HTR-8/SVneo (cell line): ENCODE results near the gene CALHM6.
"Not testable (repeated sequence)": the region's sequence is repeated elsewhere in the genome, so short reads cannot be mapped to it uniquely, and the experiment has no call there.

Source experiments
- DNase-seq: peaks from one replicate; pipeline ENCODE4 v3.0.0; 2011; ENCODE audit warnings: low spot score, mixed read lengths; ENCODE audit not compliant: insufficient read length
- FAIRE-seq: peaks from 2 replicates; lab custom pipeline; 2011; peaks lifted over from hg19 to GRCh38; lab: Jason Lieb, UNC

CALHM6 gene

DNA sequence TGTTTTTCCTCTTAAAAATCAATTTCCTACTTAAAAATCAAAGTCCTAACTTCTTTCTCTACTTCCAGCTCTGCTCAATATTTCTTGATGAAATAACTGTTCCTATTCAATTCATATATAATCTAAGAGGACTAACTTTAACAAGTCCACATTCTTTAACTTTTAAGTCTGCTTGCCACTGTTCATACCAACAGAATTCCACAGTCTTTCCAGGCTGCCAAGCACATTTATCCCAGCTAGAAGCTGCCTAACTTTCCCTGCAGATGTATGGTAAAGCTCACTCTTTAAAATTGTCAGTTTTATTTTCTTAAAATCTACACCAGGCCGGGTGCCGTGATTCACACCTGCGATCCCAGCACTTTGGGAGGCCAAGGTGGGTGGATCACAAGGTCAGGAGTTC, 11.5 kb downstream of the CALHM6 start:
- no peak for FAIRE-seq

GRCh38 chr6:116475141-116475540, 14.0 kb downstream of the CALHM6 start:
- no peak for FAIRE-seq
- DNase-seq = no peak

More for the DNA sequence above, 11.5 kb downstream of the CALHM6 start:
- no peak for DNase-seq

GRCh38 chr6:116476002-116476678, 15.0 kb downstream of the CALHM6 start:
- DNase-seq (no peak), FAIRE-seq (no peak)

DNA sequence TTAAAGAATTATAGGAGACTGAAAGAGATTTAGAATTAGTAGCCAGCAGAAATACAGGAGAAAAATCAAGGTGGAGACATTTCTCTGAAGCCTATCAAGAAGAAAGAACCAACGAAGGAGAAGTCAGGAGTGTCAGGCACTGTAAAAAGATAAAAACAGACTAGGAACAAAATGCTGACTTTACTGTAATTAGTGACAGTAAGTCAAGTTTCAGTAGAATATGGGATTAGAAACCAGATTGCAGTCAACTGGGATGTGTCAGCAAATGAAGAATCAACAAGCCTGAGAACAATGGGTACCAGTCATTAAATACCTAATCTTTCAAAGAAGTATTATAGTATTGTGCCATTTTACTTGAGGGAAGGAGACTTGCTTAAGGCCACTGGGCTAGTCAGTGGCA, 21.6 kb downstream of the CALHM6 start:
- DNase-seq (no peak), FAIRE-seq (no peak)

- no peak for FAIRE-seq
- no peak for DNase-seq
These were observed 22.4 kb downstream of the CALHM6 start for GRCh38 chr6:116483616-116484015.

DNA sequence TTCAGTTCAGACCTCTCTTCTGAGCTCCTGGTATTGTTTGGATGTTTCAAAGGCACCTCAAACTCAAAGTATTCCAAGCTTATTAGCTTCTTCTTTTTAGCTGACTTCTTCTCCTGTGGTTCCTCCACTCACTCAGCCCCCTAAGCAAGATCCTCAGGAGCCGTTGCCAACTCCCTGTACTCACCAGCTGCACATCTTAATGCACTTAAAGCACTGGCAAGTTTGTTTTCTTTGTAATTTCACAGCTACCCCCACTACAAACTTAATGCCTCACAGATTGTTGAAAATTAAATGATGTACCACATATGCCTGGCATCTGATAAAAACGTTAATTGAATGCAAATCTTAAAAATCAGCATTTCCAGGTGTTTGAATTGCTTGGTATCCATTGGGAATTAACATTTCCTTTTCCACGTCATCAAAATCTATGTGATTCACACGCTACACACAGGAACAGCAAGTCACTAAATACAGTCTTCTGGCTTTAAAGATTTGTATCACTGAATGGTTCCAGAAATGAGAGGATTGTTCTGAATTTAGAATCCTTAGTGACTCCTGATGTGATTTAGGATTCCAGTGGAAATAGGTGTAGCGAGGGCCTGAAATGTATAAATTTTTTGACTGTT, 24.5 kb downstream of the CALHM6 start:
- no peak for DNase-seq

DNA sequence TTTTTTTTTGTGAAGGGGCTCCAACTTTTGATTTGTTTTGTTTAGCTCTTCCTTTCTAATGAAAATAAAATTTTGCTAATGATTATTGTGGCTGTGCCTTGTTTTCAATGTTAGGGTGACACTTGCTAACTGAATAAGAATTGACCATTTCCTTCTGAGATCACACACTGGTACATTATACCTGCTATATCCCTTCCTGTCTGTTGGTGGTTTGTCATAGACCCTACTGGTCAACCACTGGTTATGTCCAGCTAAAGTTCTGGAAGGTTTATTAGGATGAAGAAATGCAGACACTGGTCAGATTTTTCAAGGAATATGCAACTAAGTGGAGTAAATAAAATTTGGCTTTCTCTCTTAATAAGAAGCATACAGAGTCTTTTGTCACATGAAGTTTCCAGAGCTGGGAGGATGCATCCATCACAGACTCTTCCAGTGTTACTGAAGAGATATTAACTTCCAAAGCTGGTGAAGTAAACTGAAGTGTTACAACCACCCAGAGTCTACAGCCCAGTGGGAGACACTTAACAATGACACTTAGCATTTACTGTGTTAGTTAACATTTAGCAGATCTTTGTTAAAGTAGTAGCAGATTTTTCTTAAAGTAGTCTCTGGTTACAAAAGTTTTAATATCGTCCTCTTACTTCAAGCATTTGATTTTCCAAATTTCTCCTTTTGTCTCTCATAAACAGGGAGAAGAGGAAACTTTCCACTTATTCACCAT, 30.6 kb downstream of the CALHM6 start:
- FAIRE-seq = no peak
- DNase-seq = no peak

More for the DNA sequence above, 24.5 kb downstream of the CALHM6 start:
- no peak for FAIRE-seq

GRCh38 chr6:116492331-116493067, 31.3 kb downstream of the CALHM6 start:
- DNase-seq (no peak), FAIRE-seq (no peak)

DNA sequence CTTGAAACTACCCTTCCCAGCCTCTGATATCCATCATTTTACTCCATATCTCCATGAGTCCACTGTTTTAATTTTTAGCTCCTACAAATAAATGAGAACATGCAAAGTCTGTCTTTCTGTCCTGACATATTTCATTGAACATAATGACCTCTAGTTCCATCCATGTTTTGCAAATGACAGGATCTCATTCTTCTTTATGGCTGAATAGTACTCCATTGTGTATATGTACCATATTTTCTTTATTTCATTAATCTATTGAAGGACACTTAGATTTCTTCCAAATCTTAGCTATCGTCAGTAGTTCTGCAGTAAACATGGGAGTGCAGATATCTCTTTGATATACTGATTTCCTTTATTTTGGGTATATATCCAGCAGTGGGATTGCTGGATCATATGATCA, 34.0 kb downstream of the CALHM6 start:
- not testable (repeated sequence) for FAIRE-seq, DNase-seq

DNA sequence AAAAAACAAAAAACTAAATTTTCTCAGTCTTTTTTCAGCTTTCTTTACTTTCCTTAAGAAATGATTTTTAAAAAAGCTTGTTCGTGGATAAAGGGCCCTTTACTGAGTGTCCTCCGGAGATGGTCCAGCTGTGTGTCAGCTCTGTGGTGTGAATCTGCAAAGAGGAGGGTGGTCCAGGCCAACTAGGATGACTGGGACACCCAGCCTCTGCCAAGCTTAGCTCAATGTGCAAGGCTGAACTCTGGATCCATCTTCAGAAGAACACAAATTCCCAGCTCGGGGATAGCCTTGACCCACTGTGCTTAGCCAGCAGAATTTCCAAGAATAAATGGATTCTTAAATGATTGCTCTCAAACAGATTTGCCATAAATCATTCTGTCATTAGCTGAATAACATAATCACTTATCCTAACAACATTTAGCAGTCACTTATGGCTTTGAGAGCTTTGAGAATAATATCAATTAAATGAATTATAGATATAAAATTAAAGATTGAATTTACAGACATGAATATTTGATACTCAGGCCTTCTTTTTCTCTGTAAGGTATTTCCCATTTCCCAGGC, 36.0 kb downstream of the CALHM6 start:
- FAIRE-seq = no peak

DNA sequence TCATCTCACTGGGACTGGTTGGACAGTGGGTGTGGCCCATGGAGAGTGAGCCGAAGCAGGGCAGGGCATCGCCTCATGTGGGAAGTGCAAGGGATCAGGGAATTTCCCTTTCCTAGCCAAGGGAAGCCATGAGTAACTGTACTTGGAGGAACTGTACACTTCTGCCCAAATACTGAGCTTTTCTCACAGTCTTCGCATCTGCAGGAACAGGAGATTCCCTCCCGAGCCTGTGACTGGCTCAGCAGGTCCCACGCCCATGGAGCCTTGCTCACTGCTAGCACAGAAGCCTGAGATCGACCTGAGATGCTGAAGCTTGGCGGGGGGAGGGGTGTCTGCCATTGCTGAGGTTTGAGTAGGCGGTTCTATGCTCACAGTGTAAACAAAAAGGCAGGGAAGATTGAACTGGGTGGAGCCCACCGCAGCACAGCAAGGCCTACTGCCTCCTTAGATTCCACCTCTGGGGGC, 39.8 kb downstream of the CALHM6 start:
- FAIRE-seq (no peak), DNase-seq (no peak)

More for the DNA sequence above, 36.0 kb downstream of the CALHM6 start:
- no peak for DNase-seq

- FAIRE-seq (no peak), DNase-seq (no peak)
These were observed 46.1 kb downstream of the CALHM6 start for GRCh38 chr6:116507324-116507723.

GRCh38 chr6:116508527-116508926, 47.4 kb downstream of the CALHM6 start:
- no peak for FAIRE-seq

DNA sequence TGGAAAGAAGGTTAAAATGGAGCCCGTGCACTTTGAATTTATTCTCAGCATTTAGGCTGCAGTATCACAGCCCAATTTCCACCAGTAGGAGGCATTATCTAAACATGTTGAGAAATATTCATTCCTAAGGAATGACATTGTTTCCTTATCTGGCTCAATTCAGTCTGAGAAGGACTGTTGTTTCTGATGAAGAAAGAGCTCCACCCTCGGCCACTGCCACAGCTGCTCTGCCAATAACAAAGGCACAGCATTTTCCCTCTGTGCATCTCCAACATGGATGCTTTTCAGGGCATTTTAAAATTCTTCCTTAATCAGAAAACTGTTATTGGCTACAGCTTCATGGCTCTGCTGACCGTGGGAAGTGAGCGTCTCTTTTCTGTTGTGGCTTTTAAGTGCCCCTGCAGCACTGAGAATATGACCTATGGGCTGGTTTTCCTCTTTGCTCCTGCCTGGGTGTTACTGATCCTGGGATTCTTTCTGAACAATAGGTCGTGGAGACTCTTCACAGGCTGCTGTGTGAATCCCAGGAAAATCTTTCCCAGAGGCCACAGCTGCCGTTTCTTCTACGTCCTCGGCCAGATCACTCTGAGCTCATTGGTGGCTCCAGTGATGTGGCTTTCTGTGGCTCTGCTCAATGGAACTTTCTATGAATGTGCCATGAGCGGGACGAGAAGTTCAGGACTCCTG, 50.4 kb downstream of the CALHM6 start, which contains the start of gene CALHM5:
CALHM5 (plus strand) TSS at position 216 of the 687 bp plus-strand sequence; CDS start at position 274, 58 bp downstream.
- FAIRE-seq = no peak

More at GRCh38 chr6:116508527-116508926, 47.4 kb downstream of the CALHM6 start:
- no peak for DNase-seq

DNA sequence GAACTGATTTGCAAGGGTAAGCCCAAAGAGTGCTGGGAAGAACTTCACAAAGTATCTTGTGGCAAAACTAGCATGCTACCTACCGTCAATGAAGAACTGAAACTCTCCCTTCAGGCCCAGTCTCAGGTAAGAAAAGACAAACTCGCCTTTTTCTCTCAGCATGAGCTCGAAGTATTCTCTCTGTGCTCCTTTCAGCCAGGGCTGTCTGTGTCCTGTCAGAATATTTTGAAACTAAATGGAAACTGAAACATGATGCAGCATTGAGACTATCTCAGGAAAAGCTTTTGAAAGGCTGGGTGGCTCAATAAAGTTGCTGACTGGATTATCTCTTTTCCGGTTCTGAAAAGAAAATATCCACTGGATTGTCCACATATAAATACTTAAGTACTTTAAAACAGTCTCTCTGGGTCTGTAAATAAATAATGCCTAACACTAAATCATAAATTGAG, 51.0 kb downstream of the CALHM6 start:
- no peak for FAIRE-seq

More for the DNA sequence above, 50.4 kb downstream of the CALHM6 start, which contains the start of gene CALHM5:
- peak; percentile 54 for DNase-seq

DNA sequence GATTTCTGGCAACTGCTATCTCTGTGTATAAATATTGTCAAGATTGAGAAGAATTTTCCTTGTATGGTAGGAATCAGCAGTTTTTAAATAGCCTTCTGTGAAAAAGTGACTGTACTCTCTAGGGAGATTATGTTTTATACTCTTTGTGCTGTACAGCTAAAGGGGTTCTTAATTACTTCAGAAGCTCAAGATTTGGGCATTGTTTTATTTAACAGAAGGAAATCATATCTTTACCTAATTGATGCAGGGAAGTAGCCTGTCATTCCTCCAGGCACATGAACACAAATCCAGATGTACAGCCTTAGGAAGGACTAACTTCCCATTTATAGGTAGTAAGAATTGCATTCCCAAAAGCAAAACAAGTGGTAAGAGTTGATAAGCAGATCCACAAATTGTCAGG, 51.6 kb downstream of the CALHM6 start:
- no peak for DNase-seq
- no peak for FAIRE-seq

More for the DNA sequence above, 51.0 kb downstream of the CALHM6 start:
- no peak for DNase-seq
